Superior temporal gyrus (tissue), 1 donor: ENCODE data around the gene VKORC1.
"Not testable (repeated sequence)": the region's sequence is repeated elsewhere in the genome, so short reads cannot be mapped to it uniquely, and the experiment has no call there.

ENCODE experiments used
- DNase-seq: peaks from one replicate; pipeline ENCODE4 v3.0.0-alpha.2; 2016; ENCODE audit errors: extremely low spot score

Gene VKORC1

GRCh38 chr16:31107465-31107867 lies 12.9 kb upstream of the VKORC1 start:
- DNase-seq: peak; percentile 29

DNA sequence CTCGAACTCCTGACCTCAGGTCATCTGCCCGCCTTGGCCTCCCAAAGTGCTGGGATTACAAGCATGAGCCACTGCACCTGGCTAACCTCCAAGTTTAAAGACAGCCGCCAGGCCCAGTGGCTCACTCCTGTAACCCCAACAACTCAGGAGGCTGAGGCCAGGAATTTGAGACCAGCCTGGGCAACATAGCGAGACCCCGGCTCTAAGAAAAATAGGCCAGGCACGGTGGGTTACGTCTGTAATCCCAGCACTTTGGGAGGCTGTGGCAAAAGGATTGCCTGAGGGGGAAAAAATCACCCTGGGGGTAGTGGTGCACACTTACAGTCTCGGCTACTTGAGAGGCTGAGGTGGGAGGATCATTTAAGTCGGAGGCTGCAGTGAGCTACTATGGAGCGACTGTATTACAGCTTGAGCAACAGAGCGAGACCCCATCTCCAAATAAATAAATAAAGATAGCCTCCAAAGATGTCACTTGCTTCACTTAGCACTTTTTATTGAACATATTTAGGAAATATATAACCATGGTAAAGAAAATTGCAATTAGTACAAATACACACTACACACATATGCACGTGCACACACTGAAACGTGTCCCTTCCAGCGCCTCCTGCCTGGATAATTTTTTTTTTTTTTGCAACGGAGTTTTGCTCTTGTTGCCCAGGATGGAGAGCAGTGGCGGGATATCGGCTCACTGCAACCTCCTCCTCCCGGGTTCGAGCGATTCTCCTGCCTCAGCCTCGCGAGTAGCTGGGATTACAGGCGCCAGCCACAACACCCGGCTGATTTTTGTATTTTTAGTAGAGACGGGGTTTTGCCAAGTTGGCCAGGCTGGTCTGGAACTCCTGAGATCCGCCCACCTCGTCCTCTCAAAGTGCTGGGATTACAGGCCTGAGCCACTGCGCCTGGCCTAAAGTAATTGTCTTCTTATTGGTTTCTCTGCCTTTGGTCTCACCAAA lies 12.2 kb upstream of the VKORC1 start:
- no peak for DNase-seq

- peak; percentile 75 for DNase-seq
Observed at GRCh38 chr16:31105677-31106213, 11.1 kb upstream of the VKORC1 start.

- DNase-seq: not testable (repeated sequence)
Observed at GRCh38 chr16:31100876-31101641, 6.5 kb upstream of the VKORC1 start.

- DNase-seq: no peak
Observed at GRCh38 chr16:31099860-31100638, 5.5 kb upstream of the VKORC1 start.

DNA sequence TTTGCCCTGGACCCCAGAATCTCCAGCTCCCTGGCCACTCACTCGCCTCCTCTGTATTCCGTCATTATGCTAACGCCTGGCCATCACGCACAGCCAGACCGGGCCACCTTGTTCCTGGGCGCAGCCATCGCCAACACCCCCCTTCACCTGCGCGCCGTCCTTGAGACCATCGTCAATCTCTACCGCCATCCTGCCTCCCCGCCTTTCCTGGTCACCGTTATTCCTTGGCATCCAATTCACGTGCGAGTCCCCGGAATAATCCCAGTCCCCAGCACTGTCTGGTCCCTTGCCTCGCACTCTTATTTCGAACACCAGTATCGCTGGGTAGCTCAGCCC lies 541 bp downstream of the VKORC1 start:
- DNase-seq: no peak

DNA sequence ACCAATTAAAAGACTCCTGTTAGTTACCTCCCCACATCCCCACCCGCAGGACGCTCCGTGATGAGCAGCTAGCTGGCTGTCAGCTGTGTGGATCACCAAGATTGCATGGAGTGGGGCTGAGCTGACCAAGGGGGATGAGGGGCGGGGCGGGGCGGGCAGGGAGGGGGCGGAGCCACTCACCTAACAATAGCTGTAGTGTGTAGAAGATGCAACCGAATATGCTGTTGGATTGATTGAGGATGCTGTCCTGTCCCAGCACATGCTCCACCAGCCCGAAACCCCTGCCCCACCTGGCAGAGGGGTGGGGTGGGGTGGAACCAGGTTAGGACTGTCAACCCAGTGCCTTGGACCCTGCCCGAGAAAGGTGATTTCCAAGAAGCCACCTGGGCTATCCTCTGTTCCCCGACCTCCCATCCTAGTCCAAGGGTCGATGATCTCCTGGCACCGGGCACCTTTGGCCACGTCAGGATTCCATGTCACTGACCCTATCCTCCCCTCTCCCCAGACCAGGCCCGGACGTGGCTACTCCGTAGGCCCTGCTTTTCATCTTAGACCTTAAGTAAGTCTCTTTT lies 1.4 kb downstream of the VKORC1 start:
- peak; percentile 67 for DNase-seq

- peak; percentile 15 for DNase-seq
Observed at GRCh38 chr16:31092330-31092729, 2.3 kb downstream of the VKORC1 start.

DNA sequence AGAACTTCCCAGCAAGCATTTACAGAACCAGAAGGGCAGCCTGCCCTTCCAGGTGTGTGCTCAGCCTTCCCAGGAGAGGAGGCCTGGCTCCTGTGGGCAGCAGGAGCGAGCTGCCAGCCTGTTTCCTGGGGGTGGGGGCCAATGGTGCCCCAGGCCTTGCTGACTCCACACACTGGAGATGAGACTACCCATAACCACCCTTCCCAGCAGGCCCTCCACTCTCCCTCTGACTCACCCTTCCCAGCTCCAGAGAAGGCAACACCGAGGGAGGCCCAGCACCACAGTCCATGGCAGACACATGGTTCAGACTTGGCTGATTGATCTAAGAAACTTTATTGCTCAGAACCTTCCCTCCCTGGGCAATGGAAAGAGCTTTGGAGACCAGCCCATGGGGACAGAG lies 4.1 kb downstream of the VKORC1 start:
- DNase-seq: no peak

DNA sequence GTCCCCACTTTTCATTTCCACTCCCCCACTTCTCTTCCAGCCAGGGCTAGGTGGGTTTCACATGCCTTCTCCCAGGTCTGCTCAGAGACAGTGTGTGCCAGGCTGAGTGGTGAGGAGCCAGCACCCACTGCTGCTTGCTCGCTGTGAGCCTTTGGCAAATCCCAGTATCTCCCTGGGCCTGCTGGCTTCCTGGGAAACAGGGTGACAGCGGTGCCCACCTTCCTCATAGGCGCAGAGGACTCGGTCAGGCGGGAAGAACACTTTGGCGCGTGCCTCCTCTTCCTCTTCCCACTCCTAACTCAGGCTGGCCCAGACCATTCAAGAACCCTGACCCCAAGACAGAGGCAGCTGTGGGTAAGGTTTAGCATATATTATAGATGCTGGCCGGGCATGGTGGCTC lies 5.4 kb downstream of the VKORC1 start:
- DNase-seq: no peak

- DNase-seq: no peak
Observed at GRCh38 chr16:31088459-31089183, 6.0 kb downstream of the VKORC1 start, which contains the start of gene PRSS53. Gene PRSS53 (minus strand): TSS chr16:31088943. CDS start chr16:31088809, 134 bp downstream.

GRCh38 chr16:31087971-31088370 lies 6.6 kb downstream of the VKORC1 start:
- DNase-seq: no peak

DNA sequence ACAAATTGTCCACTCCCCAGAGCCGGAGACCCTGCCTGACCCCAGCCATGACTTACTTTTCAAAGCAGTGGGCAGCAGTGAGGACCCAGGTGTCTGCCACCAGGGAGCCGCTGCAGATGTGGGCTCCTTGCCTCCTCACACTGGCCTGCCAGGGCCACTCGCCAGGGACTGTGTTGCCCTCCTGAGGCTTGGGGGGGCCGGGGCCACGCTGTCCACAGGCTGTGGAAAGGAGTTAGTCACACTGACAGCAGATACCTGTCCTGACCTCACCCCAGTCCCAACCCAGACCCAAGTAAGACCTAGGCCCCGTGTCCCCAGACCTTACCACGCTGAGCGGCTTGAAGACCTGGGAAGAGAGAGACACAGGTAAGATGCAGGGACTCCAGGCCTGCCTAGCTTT lies 7.1 kb downstream of the VKORC1 start:
- DNase-seq: no peak

- no peak for DNase-seq
Observed at GRCh38 chr16:31086629-31086906, 8.0 kb downstream of the VKORC1 start.

DNA sequence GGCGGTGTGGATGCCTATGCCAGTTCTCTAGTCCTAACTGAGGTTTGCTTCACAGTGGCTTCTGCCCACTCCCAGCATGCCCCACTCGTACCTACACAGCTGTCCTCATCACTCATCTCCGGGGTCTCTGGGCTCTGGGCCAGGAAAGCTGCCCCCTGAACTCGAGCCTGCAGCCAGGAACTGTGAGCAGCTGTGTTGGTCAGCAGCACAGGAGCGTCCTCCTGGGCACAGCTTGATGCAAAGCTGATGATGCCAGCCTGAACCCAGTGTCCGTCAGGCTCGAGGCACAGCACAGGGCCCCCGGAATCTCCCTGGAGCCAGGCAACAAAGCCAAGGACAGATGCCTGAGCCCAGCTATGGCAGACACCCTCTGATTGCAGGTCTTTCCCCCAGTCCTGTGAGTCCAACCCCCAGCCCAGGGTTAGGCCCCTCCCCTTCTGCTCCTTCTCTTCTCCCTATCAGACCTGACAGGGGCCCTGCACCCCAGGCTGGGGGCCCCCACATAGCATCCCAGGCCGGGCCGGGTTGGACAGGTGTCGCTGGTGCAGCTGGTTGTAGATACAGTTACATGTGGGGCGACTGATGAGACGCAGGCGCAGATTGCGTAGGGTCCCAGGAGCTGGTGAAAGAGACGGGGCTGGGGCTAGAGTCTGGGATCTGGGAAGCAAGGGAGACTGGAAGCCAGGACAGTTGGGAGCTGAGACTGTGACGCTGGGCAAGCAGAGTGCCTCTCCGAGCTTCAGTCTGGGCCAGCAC lies 8.5 kb downstream of the VKORC1 start:
- DNase-seq: no peak

GRCh38 chr16:31085411-31085810 lies 9.2 kb downstream of the VKORC1 start:
- DNase-seq: no peak

GRCh38 chr16:31084584-31085302 lies 9.9 kb downstream of the VKORC1 start:
- no peak for DNase-seq

GRCh38 chr16:31083981-31084380 lies 10.6 kb downstream of the VKORC1 start:
- DNase-seq: no peak

DNA sequence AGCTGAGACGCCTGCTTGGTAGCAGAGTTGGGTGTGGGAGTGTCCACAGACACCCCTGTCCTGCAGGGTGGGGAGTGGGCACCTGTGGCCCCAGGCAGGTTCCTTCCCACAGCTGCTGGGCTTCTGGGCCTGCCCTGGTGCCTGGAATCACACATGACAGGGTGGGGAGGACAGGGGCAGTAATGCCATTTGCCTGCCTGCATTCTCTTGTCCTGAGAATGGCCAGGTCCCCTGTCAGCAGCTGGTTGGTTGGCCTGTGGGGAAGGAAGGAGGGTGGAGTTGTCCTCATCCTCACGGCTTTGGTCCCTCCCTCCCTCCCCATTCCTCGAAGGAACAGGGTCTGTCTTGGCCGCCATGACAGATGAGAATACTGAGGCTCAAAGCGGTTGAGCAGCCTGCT lies 11.0 kb downstream of the VKORC1 start:
- DNase-seq: no peak

DNA sequence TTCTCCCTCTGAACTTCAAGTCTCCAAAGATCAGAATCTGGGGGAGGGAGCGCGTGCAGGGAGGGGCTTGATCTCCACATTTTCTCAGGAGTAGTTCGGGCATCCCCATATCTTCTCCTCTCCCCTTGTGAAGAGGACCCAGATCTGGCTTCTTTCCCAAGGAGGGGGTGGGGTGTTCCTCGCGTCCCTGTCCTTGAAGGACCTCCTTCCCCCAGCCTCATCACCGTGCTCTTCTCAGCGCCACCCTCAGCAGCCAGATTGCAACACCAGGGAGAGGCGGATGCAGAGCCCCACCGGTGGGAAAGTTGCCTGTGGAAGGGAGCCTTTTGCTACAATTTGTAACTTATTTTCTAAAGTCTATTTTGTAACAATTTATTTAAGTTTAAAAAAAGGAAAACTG lies 11.5 kb downstream of the VKORC1 start:
- no peak for DNase-seq
